ENCODE measurements around the gene PRXL2B. TPM values are rescaled to one million over a fixed set of nuclear protein-coding genes. Genes with fewer than 3 reads are reported as not detected.

Gene PRXL2B
- total and polyA plus RNA-seq, 10 of the 15 experiments (the other 5 are each of a cell fraction or from before 2014, with no cell fraction given) = 0.44 to 5.6 (median 4.0) TPM

DNA sequence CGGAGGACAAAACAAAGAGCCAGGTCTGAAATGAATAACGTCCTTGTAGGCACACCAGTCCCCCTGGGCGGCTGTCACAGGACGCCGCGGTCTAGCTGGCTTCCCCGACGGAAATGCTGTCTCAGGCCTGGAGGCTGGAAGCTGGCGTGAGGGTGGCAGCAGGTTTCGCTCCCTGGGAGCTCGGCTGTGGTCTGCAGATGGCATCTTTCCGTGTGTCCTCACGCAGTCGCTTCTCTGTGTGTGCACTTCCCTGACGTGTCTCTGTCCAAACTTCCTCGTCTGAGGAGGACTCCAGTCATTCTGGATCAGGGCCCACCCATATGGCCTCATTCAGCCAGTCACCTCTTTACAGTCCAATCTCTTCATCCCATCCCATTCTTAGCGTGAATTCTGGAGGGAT, 16.2 kb upstream of the PRXL2B start:
- CTCF ChIA-PET = no interaction called here
- WGBS (ENCODE audit: insufficient coverage, insufficient replicate concordance, low lambda C conversion rate, missing lambda C conversion rate) = 91% methylated on average over 17 of the region's 17 CpGs
- no peak overlapping the region for H3K27ac ChIP-seq (ENCODE audit: control insufficient read depth, insufficient read depth)
- BruUV-seq (replicated peaks) = no TSS peak
- ATAC-seq = no peak
- in situ Hi-C loops (cut with MboI) = no loop called here
- no peaks in the 10 kb centered on the region for H4K20me1 ChIP-seq (ENCODE audit: control insufficient read depth, insufficient read depth)
- peaks cover 2% of the 10 kb centered on the region; the same call in 1 of the 3 replicates for H3K9me3 ChIP-seq (replicated peaks; ENCODE audit: control insufficient read depth, insufficient read depth, low read length)
- no peak overlapping the region for H3K9ac ChIP-seq (ENCODE audit: control insufficient read depth, insufficient read depth, low read length)
- no peak for DNase-seq (ENCODE audit: low read depth, low spot score)
- TF ChIP-seq CEBPB (IDR thresholded peaks at IDR 0.05; ENCODE audit: borderline replicate concordance in 1 of 2, low read depth in 2 of 2, low read length in 2 of 2) = no peak
- TF ChIP-seq SRF (IDR thresholded peaks at IDR 0.05; ENCODE audit: low read depth in 2 of 2, low read length in 2 of 2) = no peak
- TF ChIP-seq CREM (IDR thresholded peaks at IDR 0.05; ENCODE audit: low read depth) = no peak
- no peak for TF ChIP-seq RFX5 (IDR thresholded peaks at IDR 0.05; ENCODE audit: low read depth, low read length)
- TF ChIP-seq, protein P1, sequence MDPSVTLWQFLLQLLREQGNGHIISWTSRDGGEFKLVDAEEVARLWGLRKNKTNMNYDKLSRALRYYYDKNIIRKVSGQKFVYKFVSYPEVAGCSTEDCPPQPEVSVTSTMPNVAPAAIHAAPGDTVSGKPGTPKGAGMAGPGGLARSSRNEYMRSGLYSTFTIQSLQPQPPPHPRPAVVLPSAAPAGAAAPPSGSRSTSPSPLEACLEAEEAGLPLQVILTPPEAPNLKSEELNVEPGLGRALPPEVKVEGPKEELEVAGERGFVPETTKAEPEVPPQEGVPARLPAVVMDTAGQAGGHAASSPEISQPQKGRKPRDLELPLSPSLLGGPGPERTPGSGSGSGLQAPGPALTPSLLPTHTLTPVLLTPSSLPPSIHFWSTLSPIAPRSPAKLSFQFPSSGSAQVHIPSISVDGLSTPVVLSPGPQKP (IDR thresholded peaks at IDR 0.05; ENCODE audit: low read depth, low read length) = no peak
- no peak for TF ChIP-seq DPF2 (IDR thresholded peaks at IDR 0.05)
- no peak for TF ChIP-seq LARP7 (IDR thresholded peaks at IDR 0.05)
- FAIRE-seq = no peak
- H2AFZ ChIP-seq (ENCODE audit: control insufficient read depth, low read depth, low read length) = no peak overlapping the region
- H3K79me2 ChIP-seq (ENCODE audit: control insufficient read depth, insufficient read depth, low read length) = no peaks in the 10 kb centered on the region
- no peaks in the 10 kb centered on the region for H3K27me3 ChIP-seq (replicated peaks in 1 of 2; ENCODE audit: control insufficient read depth in 2 of 2, insufficient read depth in 2 of 2, low read length in 1 of 2)
- SMC1A ChIA-PET (ENCODE audit: uncharacterized antibody, unreplicated experiment) = interaction anchor here (1.5 kb wide), 1 partner anchor 13 kb away, joined by 3 read pairs; no protein-coding TSS in a partner anchor
- intact Hi-C loops (cut with micrococcal nuclease; ENCODE audit: unreplicated experiment) = no loop called here
- RAD21 ChIA-PET (ENCODE audit: unreplicated experiment) = no interaction called here
- POLR2A ChIA-PET = no interaction called here
- no peaks in the 10 kb centered on the region for H3K36me3 ChIP-seq (ENCODE audit: control insufficient read depth in 2 of 2, insufficient read depth in 2 of 2, low read length in 1 of 2)
- H3K4me2 ChIP-seq (ENCODE audit: control insufficient read depth, insufficient read depth) = no peak overlapping the region
- no peak overlapping the region for H3K4me3 ChIP-seq
- H3K4me1 ChIP-seq (ENCODE audit: control insufficient read depth, insufficient read depth, low read length) = peaks cover under 1% of the 10 kb centered on the region; the same call in 1 of the 2 replicates

DNA sequence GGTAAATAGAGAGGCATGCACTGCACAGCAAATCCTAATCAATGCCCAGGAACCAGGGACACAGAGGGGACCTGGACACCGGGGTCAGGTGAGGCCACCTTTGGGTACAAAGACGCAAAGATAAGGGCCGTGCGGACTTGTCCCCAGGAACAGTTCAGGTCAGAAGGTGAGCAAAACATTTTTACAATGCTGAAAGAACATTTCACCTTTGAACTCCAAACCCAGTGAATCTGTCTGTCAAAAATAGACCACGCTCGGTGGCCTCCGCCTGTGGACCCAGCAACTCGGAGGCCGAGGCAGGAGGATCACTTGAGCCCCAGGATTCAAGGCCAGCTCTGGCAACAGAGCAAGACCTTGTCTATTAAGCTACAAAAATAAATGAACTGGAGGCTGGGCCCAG, 15.2 kb upstream of the PRXL2B start:
- peaks cover 2% of the 10 kb centered on the region; the same call in 1 of the 3 replicates for H3K9me3 ChIP-seq (replicated peaks; ENCODE audit: control insufficient read depth, insufficient read depth, low read length)
- no peak overlapping the region for H3K9ac ChIP-seq (ENCODE audit: control insufficient read depth, insufficient read depth, low read length)
- DNase-seq (ENCODE audit: low read depth, low spot score) = no peak
- H3K4me1 ChIP-seq (ENCODE audit: control insufficient read depth, insufficient read depth, low read length) = peaks cover 10% of the 10 kb centered on the region
- CTCF ChIA-PET = interaction anchor here (1.1 kb wide), 1 partner anchor 10 kb away, joined by 4 read pairs; no protein-coding TSS in a partner anchor
- H4K20me1 ChIP-seq (ENCODE audit: control insufficient read depth, insufficient read depth) = no peaks in the 10 kb centered on the region
- no peak overlapping the region for H2AFZ ChIP-seq (ENCODE audit: control insufficient read depth, low read depth, low read length)
- in situ Hi-C loops (cut with MboI) = no loop called here
- RAD21 ChIA-PET (ENCODE audit: unreplicated experiment) = no interaction called here
- POLR2A ChIA-PET = interaction anchor here (1.1 to 2.0 kb wide), 4 partner anchors 13 to 24 kb away, joined by 3 to 5 read pairs (median 3); partner anchors contain the start of gene TNFRSF14
- H3K79me2 ChIP-seq (ENCODE audit: control insufficient read depth, insufficient read depth, low read length) = no peaks in the 10 kb centered on the region
- no peak overlapping the region for H3K4me3 ChIP-seq
- BruUV-seq (replicated peaks) = no TSS peak
- ATAC-seq = no peak
- no peak overlapping the region for H3K4me2 ChIP-seq (ENCODE audit: control insufficient read depth, insufficient read depth)
- no peaks in the 10 kb centered on the region for H3K36me3 ChIP-seq (ENCODE audit: control insufficient read depth in 2 of 2, insufficient read depth in 2 of 2, low read length in 1 of 2)
- intact Hi-C loops (cut with micrococcal nuclease; ENCODE audit: unreplicated experiment) = no loop called here
- H3K27me3 ChIP-seq (replicated peaks in 1 of 2; ENCODE audit: control insufficient read depth in 2 of 2, insufficient read depth in 2 of 2, low read length in 1 of 2) = no peaks in the 10 kb centered on the region
- WGBS (ENCODE audit: insufficient coverage, insufficient replicate concordance, low lambda C conversion rate, missing lambda C conversion rate) = 91% methylated on average over 9 of the region's 9 CpGs
- no peak for FAIRE-seq
- H3K27ac ChIP-seq (ENCODE audit: control insufficient read depth, insufficient read depth) = no peak overlapping the region
- SMC1A ChIA-PET (ENCODE audit: uncharacterized antibody, unreplicated experiment) = interaction anchor here (0.9 to 1.5 kb wide), 2 partner anchors 14 to 15 kb away, joined by 3 read pairs; partner anchors contain the start of gene TNFRSF14
- TF ChIP-seq TARDBP (IDR thresholded peaks at IDR 0.05; ENCODE audit: borderline replicate concordance) (no peak), STAT3 (IDR thresholded peaks at IDR 0.05; ENCODE audit: low read depth, low read length) (no peak), ZBED1 (IDR thresholded peaks at IDR 0.05; ENCODE audit: borderline replicate concordance) (no peak), KLF5 (IDR thresholded peaks at IDR 0.05; ENCODE audit: partially characterized antibody) (no peak), NBN (IDR thresholded peaks at IDR 0.05) (no peak), CREM (IDR thresholded peaks at IDR 0.05; ENCODE audit: low read depth) (no peak)
- TF ChIP-seq, protein P2, sequence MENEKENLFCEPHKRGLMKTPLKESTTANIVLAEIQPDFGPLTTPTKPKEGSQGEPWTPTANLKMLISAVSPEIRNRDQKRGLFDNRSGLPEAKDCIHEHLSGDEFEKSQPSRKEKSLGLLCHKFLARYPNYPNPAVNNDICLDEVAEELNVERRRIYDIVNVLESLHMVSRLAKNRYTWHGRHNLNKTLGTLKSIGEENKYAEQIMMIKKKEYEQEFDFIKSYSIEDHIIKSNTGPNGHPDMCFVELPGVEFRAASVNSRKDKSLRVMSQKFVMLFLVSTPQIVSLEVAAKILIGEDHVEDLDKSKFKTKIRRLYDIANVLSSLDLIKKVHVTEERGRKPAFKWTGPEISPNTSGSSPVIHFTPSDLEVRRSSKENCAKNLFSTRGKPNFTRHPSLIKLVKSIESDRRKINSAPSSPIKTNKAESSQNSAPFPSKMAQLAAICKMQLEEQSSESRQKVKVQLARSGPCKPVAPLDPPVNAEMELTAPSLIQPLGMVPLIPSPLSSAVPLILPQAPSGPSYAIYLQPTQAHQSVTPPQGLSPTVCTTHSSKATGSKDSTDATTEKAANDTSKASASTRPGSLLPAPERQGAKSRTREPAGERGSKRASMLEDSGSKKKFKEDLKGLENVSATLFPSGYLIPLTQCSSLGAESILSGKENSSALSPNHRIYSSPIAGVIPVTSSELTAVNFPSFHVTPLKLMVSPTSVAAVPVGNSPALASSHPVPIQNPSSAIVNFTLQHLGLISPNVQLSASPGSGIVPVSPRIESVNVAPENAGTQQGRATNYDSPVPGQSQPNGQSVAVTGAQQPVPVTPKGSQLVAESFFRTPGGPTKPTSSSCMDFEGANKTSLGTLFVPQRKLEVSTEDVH (IDR thresholded peaks at IDR 0.05; ENCODE audit: low read depth, partially characterized antibody) = no peak
- TF ChIP-seq, protein P3, sequence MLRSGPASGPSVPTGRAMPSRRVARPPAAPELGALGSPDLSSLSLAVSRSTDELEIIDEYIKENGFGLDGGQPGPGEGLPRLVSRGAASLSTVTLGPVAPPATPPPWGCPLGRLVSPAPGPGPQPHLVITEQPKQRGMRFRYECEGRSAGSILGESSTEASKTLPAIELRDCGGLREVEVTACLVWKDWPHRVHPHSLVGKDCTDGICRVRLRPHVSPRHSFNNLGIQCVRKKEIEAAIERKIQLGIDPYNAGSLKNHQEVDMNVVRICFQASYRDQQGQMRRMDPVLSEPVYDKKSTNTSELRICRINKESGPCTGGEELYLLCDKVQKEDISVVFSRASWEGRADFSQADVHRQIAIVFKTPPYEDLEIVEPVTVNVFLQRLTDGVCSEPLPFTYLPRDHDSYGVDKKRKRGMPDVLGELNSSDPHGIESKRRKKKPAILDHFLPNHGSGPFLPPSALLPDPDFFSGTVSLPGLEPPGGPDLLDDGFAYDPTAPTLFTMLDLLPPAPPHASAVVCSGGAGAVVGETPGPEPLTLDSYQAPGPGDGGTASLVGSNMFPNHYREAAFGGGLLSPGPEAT (IDR thresholded peaks at IDR 0.05; ENCODE audit: low read depth) = no peak

Measured in GM12878 (cell line).